Stomach smooth muscle (tissue), 2 donors: ENCODE results near the gene PTPRT.

Experiments used
- H3K27ac ChIP-seq: one replicate; pipeline ENCODE4 v1.7.0; 2013; ENCODE audit warnings: mild to moderate bottlenecking, low read length, inconsistent platforms
- H3K27me3 ChIP-seq, 2 donors: one replicate each; pipeline ENCODE4 v1.7.0; 2013; ENCODE audit warnings: low read length in 2 of 2; ENCODE audit not compliant: insufficient read depth in 2 of 2, control insufficient read depth in 1 of 2
- H3K36me3 ChIP-seq, 2 donors: one replicate each; pipeline ENCODE4 v1.7.0; 2013; ENCODE audit warnings: low read length in 2 of 2; ENCODE audit not compliant: control insufficient read depth in 2 of 2, insufficient read depth in 2 of 2
- H3K4me1 ChIP-seq: one replicate; pipeline ENCODE4 v1.7.0; 2013; ENCODE audit warnings: low read length; ENCODE audit not compliant: control insufficient read depth, insufficient read depth
- H3K4me3 ChIP-seq, 2 donors: one replicate each; pipeline ENCODE4 v1.7.0; 2013; ENCODE audit warnings: low read length in 2 of 2
- H3K9ac ChIP-seq, 2 donors: one replicate each; pipeline ENCODE4 v1.7.0; 2013; ENCODE audit warnings: low read length in 2 of 2, mild to moderate bottlenecking in 1 of 2
- H3K9me3 ChIP-seq, 2 donors: one replicate each; pipeline ENCODE4 v1.7.0; 2013; ENCODE audit warnings: low read length in 2 of 2; ENCODE audit not compliant: control insufficient read depth in 2 of 2
- donor health status: healthy.
- donor health status: Pancreatic carcinoma.

Gene PTPRT

GRCh38 chr20:42373049-42373448, 816.7 kb downstream of the PTPRT start:
- Histone ChIP-seq H3K9ac (no peak overlapping the region), H3K27ac (no peak overlapping the region), H3K36me3 (no peaks in the 10 kb centered on the region), H3K4me3 (no peak overlapping the region), H3K27me3 (no peaks in the 10 kb centered on the region), H3K9me3 (no peaks in the 10 kb centered on the region), H3K4me1 (no peaks in the 10 kb centered on the region)

- H3K4me1 ChIP-seq: no peaks in the 10 kb centered on the region
- no peaks in the 10 kb centered on the region for H3K36me3 ChIP-seq
- H3K4me3 ChIP-seq: no peak overlapping the region
- no peak overlapping the region for H3K27ac ChIP-seq
- no peak overlapping the region for H3K9ac ChIP-seq
- H3K9me3 ChIP-seq: no peaks in the 10 kb centered on the region
- H3K27me3 ChIP-seq: no peaks in the 10 kb centered on the region
Measured at GRCh38 chr20:42370075-42370474, 819.6 kb downstream of the PTPRT start.

GRCh38 chr20:42368910-42369309, 820.8 kb downstream of the PTPRT start:
- no peaks in the 10 kb centered on the region for H3K9me3 ChIP-seq

GRCh38 chr20:42366626-42367025, 823.1 kb downstream of the PTPRT start:
- Histone ChIP-seq H3K9me3 (no peaks in the 10 kb centered on the region), H3K9ac (no peak overlapping the region), H3K36me3 (no peaks in the 10 kb centered on the region), H3K27ac (no peak overlapping the region), H3K4me3 (no peak overlapping the region), H3K4me1 (no peaks in the 10 kb centered on the region), H3K27me3 (no peaks in the 10 kb centered on the region)

More at GRCh38 chr20:42368910-42369309, 820.8 kb downstream of the PTPRT start:
- Histone ChIP-seq H3K36me3 (no peaks in the 10 kb centered on the region), H3K4me1 (no peaks in the 10 kb centered on the region), H3K9ac (no peak overlapping the region), H3K27ac (no peak overlapping the region), H3K4me3 (no peak overlapping the region), H3K27me3 (no peaks in the 10 kb centered on the region)

- Histone ChIP-seq H3K9ac (no peak overlapping the region), H3K36me3 (no peaks in the 10 kb centered on the region), H3K27me3 (no peaks in the 10 kb centered on the region), H3K27ac (no peak overlapping the region), H3K9me3 (no peaks in the 10 kb centered on the region), H3K4me3 (no peak overlapping the region), H3K4me1 (no peaks in the 10 kb centered on the region)
Measured at GRCh38 chr20:42364446-42364845, 825.3 kb downstream of the PTPRT start.

- Histone ChIP-seq H3K27me3 (no peaks in the 10 kb centered on the region), H3K27ac (no peak overlapping the region), H3K36me3 (no peaks in the 10 kb centered on the region), H3K4me1 (no peaks in the 10 kb centered on the region), H3K9ac (no peak overlapping the region), H3K9me3 (no peaks in the 10 kb centered on the region), H3K4me3 (no peak overlapping the region)
Measured at GRCh38 chr20:42361402-42361970, 828.2 kb downstream of the PTPRT start.

- no peaks in the 10 kb centered on the region for H3K4me1 ChIP-seq
- no peak overlapping the region for H3K9ac ChIP-seq
- no peaks in the 10 kb centered on the region for H3K9me3 ChIP-seq
- no peaks in the 10 kb centered on the region for H3K36me3 ChIP-seq
- H3K27me3 ChIP-seq: no peaks in the 10 kb centered on the region
- H3K27ac ChIP-seq: no peak overlapping the region
- H3K4me3 ChIP-seq: no peak overlapping the region
Measured at GRCh38 chr20:42360621-42361020, 829.1 kb downstream of the PTPRT start.

- Histone ChIP-seq H3K27ac (no peak overlapping the region), H3K4me1 (no peaks in the 10 kb centered on the region), H3K9ac (no peak overlapping the region), H3K4me3 (no peak overlapping the region), H3K27me3 (no peaks in the 10 kb centered on the region), H3K36me3 (no peaks in the 10 kb centered on the region), H3K9me3 (no peaks in the 10 kb centered on the region)
Measured at GRCh38 chr20:42359617-42360016, 830.1 kb downstream of the PTPRT start.

GRCh38 chr20:42352096-42352495, 837.6 kb downstream of the PTPRT start:
- Histone ChIP-seq H3K9ac (no peak overlapping the region), H3K9me3 (no peaks in the 10 kb centered on the region), H3K27me3 (no peaks in the 10 kb centered on the region), H3K36me3 (no peaks in the 10 kb centered on the region), H3K4me1 (no peaks in the 10 kb centered on the region), H3K27ac (no peak overlapping the region), H3K4me3 (no peak overlapping the region)

- Histone ChIP-seq H3K9ac (no peak overlapping the region), H3K4me3 (no peak overlapping the region), H3K9me3 (no peaks in the 10 kb centered on the region), H3K27ac (no peak overlapping the region), H3K4me1 (no peaks in the 10 kb centered on the region), H3K27me3 (no peaks in the 10 kb centered on the region), H3K36me3 (no peaks in the 10 kb centered on the region)
Measured at GRCh38 chr20:42350521-42350920, 839.2 kb downstream of the PTPRT start.

GRCh38 chr20:42346189-42347170, 843.2 kb downstream of the PTPRT start:
- Histone ChIP-seq H3K27me3 (no peaks in the 10 kb centered on the region), H3K36me3 (no peaks in the 10 kb centered on the region), H3K4me1 (no peaks in the 10 kb centered on the region), H3K9ac (no peak overlapping the region), H3K27ac (no peak overlapping the region), H3K9me3 (no peaks in the 10 kb centered on the region), H3K4me3 (no peak overlapping the region)
